ENCODE results near the gene UBE2J2. TPM values are rescaled to one million over a fixed set of nuclear protein-coding genes. Genes with fewer than 3 reads are reported as not detected.

Gene UBE2J2
- total RNA-seq, 1 experiment from 2014 or later, result 182 TPM

GRCh38 chr1:1268284-1268682 is 5.4 kb downstream of the UBE2J2 start:
- no peak for DNase-seq
- no TSS peak for BruUV-seq (replicated peaks)
- no peak overlapping the region for H3K4me3 ChIP-seq (ENCODE audit: low read length)
- no peaks in the 10 kb centered on the region for H3K27me3 ChIP-seq (ENCODE audit: low read length)
- TF ChIP-seq CTCF (conservative IDR thresholded peaks at IDR 0.05; ENCODE audit: low read depth, low read length) (no peak), EZH2 (IDR thresholded peaks at IDR 0.05; ENCODE audit: low read length, unreplicated experiment) (no peak), EZH2phosphoT487 (IDR thresholded peaks at IDR 0.05; ENCODE audit: borderline replicate concordance, low read length) (no peak)
- CTCF ChIA-PET, result no interaction called here
- H3K9me2 ChIP-seq (replicated peaks; ENCODE audit: low read length), result no peaks in the 10 kb centered on the region
- H3K79me2 ChIP-seq (ENCODE audit: low read length), result peaks cover 80% of the 10 kb centered on the region
- no peak overlapping the region for H3K9ac ChIP-seq (ENCODE audit: low read length)
- no peak for ATAC-seq
- intact Hi-C loops (cut with micrococcal nuclease), result no loop called here
- H4K20me1 ChIP-seq (ENCODE audit: low read length), result peaks cover 12% of the 10 kb centered on the region
- no peak overlapping the region for H3K4me2 ChIP-seq (ENCODE audit: low read length)
- peaks cover 43% of the 10 kb centered on the region for H3K4me1 ChIP-seq (ENCODE audit: insufficient read depth, low read length)
- no peak overlapping the region for H3K27ac ChIP-seq (ENCODE audit: low read length)
- peaks cover 3% of the 10 kb centered on the region for H3F3A ChIP-seq (ENCODE audit: low read length, unreplicated experiment)
- peaks cover 46% of the 10 kb centered on the region for H3K36me3 ChIP-seq (ENCODE audit: low read depth, low read length)
- H2AFZ ChIP-seq (ENCODE audit: low read length), result no peak overlapping the region
- H3K9me3 ChIP-seq (ENCODE audit: low read length), result no peaks in the 10 kb centered on the region
- POLR2A ChIA-PET (ENCODE audit: unreplicated experiment), result no interaction called here

GRCh38 chr1:1267488-1268283 is 6.0 kb downstream of the UBE2J2 start:
- Histone ChIP-seq H3K9ac (ENCODE audit: low read length) (no peak overlapping the region), H3K79me2 (ENCODE audit: low read length) (peaks cover 80% of the 10 kb centered on the region), H3K9me3 (ENCODE audit: low read length) (no peaks in the 10 kb centered on the region), H3K9me2 (replicated peaks; ENCODE audit: low read length) (no peaks in the 10 kb centered on the region), H3K36me3 (ENCODE audit: low read depth, low read length) (peaks cover 52% of the 10 kb centered on the region), H3K4me2 (ENCODE audit: low read length) (no peak overlapping the region), H3F3A (ENCODE audit: low read length, unreplicated experiment) (peaks cover 3% of the 10 kb centered on the region), H2AFZ (ENCODE audit: low read length) (no peak overlapping the region), H3K27me3 (ENCODE audit: low read length) (no peaks in the 10 kb centered on the region), H4K20me1 (ENCODE audit: low read length) (peaks cover 12% of the 10 kb centered on the region), H3K4me1 (ENCODE audit: insufficient read depth, low read length) (peaks cover 40% of the 10 kb centered on the region), H3K4me3 (ENCODE audit: low read length) (no peak overlapping the region), H3K27ac (ENCODE audit: low read length) (no peak overlapping the region)
- ChIA-PET POLR2A (ENCODE audit: unreplicated experiment) (no interaction called here), CTCF (no interaction called here)
- TF ChIP-seq CTCF (conservative IDR thresholded peaks at IDR 0.05; ENCODE audit: low read depth, low read length) (no peak), EZH2 (IDR thresholded peaks at IDR 0.05; ENCODE audit: low read length, unreplicated experiment) (no peak), EZH2phosphoT487 (IDR thresholded peaks at IDR 0.05; ENCODE audit: borderline replicate concordance, low read length) (no peak)
- no TSS peak for BruUV-seq (replicated peaks)
- ATAC-seq (no peak), DNase-seq (no peak)
- intact Hi-C loops (cut with micrococcal nuclease), result no loop called here

GRCh38 chr1:1264868-1265272 is 8.8 kb downstream of the UBE2J2 start:
- Histone ChIP-seq H3K27ac (ENCODE audit: low read length) (peak overlapping the region; percentile 92), H4K20me1 (ENCODE audit: low read length) (no peaks in the 10 kb centered on the region), H3K9me2 (replicated peaks; ENCODE audit: low read length) (no peaks in the 10 kb centered on the region), H3K9me3 (ENCODE audit: low read length) (no peaks in the 10 kb centered on the region), H3K36me3 (ENCODE audit: low read depth, low read length) (peaks cover 63% of the 10 kb centered on the region), H3K79me2 (ENCODE audit: low read length) (peaks cover 76% of the 10 kb centered on the region), H3K4me2 (ENCODE audit: low read length) (peak overlapping the region; percentile 65), H3K9ac (ENCODE audit: low read length) (peak overlapping the region; percentile 67), H3K27me3 (ENCODE audit: low read length) (no peaks in the 10 kb centered on the region), H3K4me3 (ENCODE audit: low read length) (no peak overlapping the region), H2AFZ (ENCODE audit: low read length) (no peak overlapping the region), H3K4me1 (ENCODE audit: insufficient read depth, low read length) (peaks cover 23% of the 10 kb centered on the region), H3F3A (ENCODE audit: low read length, unreplicated experiment) (no peaks in the 10 kb centered on the region)
- TF ChIP-seq CTCF (conservative IDR thresholded peaks at IDR 0.05; ENCODE audit: low read depth, low read length), result peak; percentile 94
- no peak for TF ChIP-seq EZH2phosphoT487 (IDR thresholded peaks at IDR 0.05; ENCODE audit: borderline replicate concordance, low read length)
- intact Hi-C loops (cut with micrococcal nuclease), result loop anchor here (1.0 to 2.0 kb wide), 3 partner anchors 26 to 143 kb away; no protein-coding TSS in a partner anchor
- BruUV-seq (replicated peaks), result no TSS peak
- peak; percentile 96 for ATAC-seq
- POLR2A ChIA-PET (ENCODE audit: unreplicated experiment), result interaction anchor here (0.5 kb wide), 1 partner anchor 17 kb away, joined by 4 read pairs; no protein-coding TSS in a partner anchor
- peak; percentile 100 for DNase-seq
- CTCF ChIA-PET, result interaction anchor here (0.6 to 1.0 kb wide), 5 partner anchors 14 to 142 kb away, joined by 3 to 6 read pairs (median 4); no protein-coding TSS in a partner anchor

Measured in PC-3 (cell line).